GM12878 (cell line): Measurements from ENCODE around the gene SMIM28. TPM values are rescaled to one million over a fixed set of nuclear protein-coding genes. Genes with fewer than 3 reads are reported as not detected.

Experiments
- ATAC-seq: fragments of 200-7000 bp; cut with Tn5 transposase; 3 replicates; pipeline ENCODE4 v1.9.1; 2020; ENCODE audit warnings: mild to moderate bottlenecking, moderate library complexity
- BruUV-seq: library from RNA; stranded (reverse); fragments of 400-500 nt; replicated peaks from 2 replicates; lab custom pipeline; 2021; lab: Mats Ljungman, UMichigan
- CTCF ChIA-PET: fragments of 300-600 bp; sonication (Branson Sonifier 250); formaldehyde crosslinking; extraction: SDS; loops from one replicate; lab custom pipeline; 2021; ENCODE audit warnings: inconsistent platforms; lab: Yijun Ruan, JAX
- POLR2A ChIA-PET: fragments of 350-600 bp; formaldehyde crosslinking; extraction: SDS; loops from one replicate; lab custom pipeline; 2021; ENCODE audit warnings: inconsistent platforms; lab: Charles Lee
- RAD21 ChIA-PET: fragments of 300-600 bp; sonication (Branson Sonifier 250); formaldehyde crosslinking; loops from one replicate; lab custom pipeline; 2023; ENCODE audit warnings: antibody characterized with exemption; ENCODE audit not compliant: unreplicated experiment; lab: Charles Lee
- SMC1A ChIA-PET: fragments of 300-600 bp; sonication (Branson Sonifier 250); formaldehyde crosslinking; loops from one replicate; lab custom pipeline; 2023; ENCODE audit not compliant: unreplicated experiment, uncharacterized antibody; lab: Charles Lee
- DNase-seq: peaks from one replicate; pipeline ENCODE4 v3.0.0-alpha.2; 2011; ENCODE audit warnings: low read depth, low spot score
- FAIRE-seq: peaks from 3 replicates; lab custom pipeline; 2011; peaks lifted over from hg19 to GRCh38; lab: Jason Lieb, UNC
- H2AFZ ChIP-seq: 2 replicates; pipeline ENCODE4 v1.6.0; 2011; ENCODE audit warnings: low read depth, low read length, control low read depth; ENCODE audit not compliant: control insufficient read depth
- H3K27ac ChIP-seq: 2 replicates; pipeline ENCODE4 v1.5.1; 2011; ENCODE audit warnings: control low read depth; ENCODE audit not compliant: control insufficient read depth, insufficient read depth
- H3K27me3 ChIP-seq, 2 experiments: replicated peaks in 1 of 2; 2 replicates each; pipeline versions ENCODE4 v1.6.0 to v1.6.1; 2011; ENCODE audit warnings: low read length in 1 of 2; ENCODE audit not compliant: control insufficient read depth in 2 of 2, insufficient read depth in 2 of 2
- H3K36me3 ChIP-seq, 2 experiments: 2 replicates each; pipeline ENCODE4 v1.5.1; 2011; ENCODE audit warnings: low read length in 1 of 2; ENCODE audit not compliant: control insufficient read depth in 2 of 2, insufficient read depth in 2 of 2
- H3K4me1 ChIP-seq: 2 replicates; pipeline ENCODE4 v1.6.1; 2011; ENCODE audit warnings: mild to moderate bottlenecking, low read length, moderate library complexity, mixed read lengths; ENCODE audit not compliant: control insufficient read depth, insufficient read depth
- H3K4me2 ChIP-seq: 2 replicates; pipeline ENCODE4 v1.6.0; 2011; ENCODE audit warnings: control low read depth; ENCODE audit not compliant: control insufficient read depth, insufficient read depth
- H3K4me3 ChIP-seq: fragments of 200-600 bp; sonication (generic); 2 replicates; pipeline ENCODE4 v1.5.1; 2016
- H3K79me2 ChIP-seq: 2 replicates; pipeline ENCODE4 v1.6.0; 2011; ENCODE audit warnings: low read length; ENCODE audit not compliant: control insufficient read depth, insufficient read depth
- H3K9ac ChIP-seq: 2 replicates; pipeline ENCODE4 v1.8.0; 2011; ENCODE audit warnings: low read length, control low read depth, mixed read lengths; ENCODE audit not compliant: control insufficient read depth, insufficient read depth
- H3K9me3 ChIP-seq: replicated peaks from 3 replicates; pipeline ENCODE4 v1.5.1; 2011; ENCODE audit warnings: mild to moderate bottlenecking, low read length; ENCODE audit not compliant: control insufficient read depth, insufficient read depth
- H4K20me1 ChIP-seq: 2 replicates; pipeline ENCODE4 v1.6.0; 2011; ENCODE audit not compliant: control insufficient read depth, insufficient read depth
- EGR1 ChIP-seq, 2 experiments: IDR thresholded peaks; 1 replicate in 1 of 2; 2 replicates in 1 of 2; pipeline ENCODE4 v1.6.1; 2011 to 2012; ENCODE audit warnings: low read depth in 2 of 2, low read length in 2 of 2, borderline replicate concordance in 1 of 2, mild to moderate bottlenecking in 1 of 2, moderate library complexity in 1 of 2
- FOS ChIP-seq: IDR thresholded peaks from 3 replicates; pipeline ENCODE4 v1.6.1; 2011; ENCODE audit warnings: borderline replicate concordance; ENCODE audit not compliant: insufficient read length; ENCODE audit errors: extremely low read depth
- KDM1A ChIP-seq: fragments of 200-600 bp; sonication (generic); IDR thresholded peaks from 2 replicates; pipeline ENCODE4 v1.6.1; 2016; ENCODE audit warnings: borderline replicate concordance
- NFYA ChIP-seq: IDR thresholded peaks from 2 replicates; pipeline ENCODE4 v1.6.1; 2011; ENCODE audit warnings: low read depth, mild to moderate bottlenecking, low read length, improper control_type of control experiment, borderline replicate concordance
- NR2C2 ChIP-seq: IDR thresholded peaks from 2 replicates; pipeline ENCODE4 v1.6.1; 2011; ENCODE audit warnings: borderline replicate concordance, low read depth; ENCODE audit not compliant: control insufficient read depth, insufficient read length
- POLR2A ChIP-seq: IDR thresholded peaks from 2 replicates; pipeline ENCODE4 v1.6.1; 2011; ENCODE audit warnings: low read depth, mild to moderate bottlenecking, low read length
- POLR2AphosphoS2 ChIP-seq: IDR thresholded peaks from 2 replicates; pipeline ENCODE4 v1.6.1; 2011; ENCODE audit warnings: low read depth, mild to moderate bottlenecking, low read length, improper control_type of control experiment, moderate library complexity
- SIN3A ChIP-seq: IDR thresholded peaks from 2 replicates; pipeline ENCODE4 v1.6.1; 2012; ENCODE audit warnings: low read depth, low read length, improper control_type of control experiment
- SPI1 ChIP-seq: IDR thresholded peaks from 2 replicates; pipeline ENCODE4 v1.6.1; 2011; ENCODE audit warnings: low read depth, mild to moderate bottlenecking, low read length, moderate library complexity, borderline replicate concordance; ENCODE audit not compliant: insufficient read depth
- TCF12 ChIP-seq: IDR thresholded peaks from 2 replicates; pipeline ENCODE4 v1.6.1; 2011; ENCODE audit warnings: low read depth, mild to moderate bottlenecking, low read length
- TCF7 ChIP-seq: IDR thresholded peaks from 2 replicates; pipeline ENCODE4 v1.6.1; 2014; ENCODE audit warnings: antibody characterized with exemption, borderline replicate concordance
- in situ Hi-C: fragments of 300-500 bp; cut with MboI; formaldehyde crosslinking; loops from 9 replicates; pipeline ENCODE4 v1.14.3; 2018; ENCODE audit warnings: mixed read lengths
- intact Hi-C: fragments of 100-400 bp; cut with micrococcal nuclease; formaldehyde crosslinking; loops from one replicate; pipeline ENCODE4 v1.14.2; 2022; ENCODE audit not compliant: unreplicated experiment
- polyA plus RNA-seq, 11 experiments: library from polyadenylated mRNA; depleted of rRNA in 4 of 11; unstranded in 6 of 11; stranded (reverse) in 5 of 11; fragments of >200 nt; fragmentation: Nextera tagmentation in 4 of 11; fragmentation: Illumina TruSeq in 1 of 11; extraction: Ambion mirVana in 4 of 11; extraction: Trizol in 1 of 11; gene quantifications; 1 replicate in 1 of 11; 2 replicates in 10 of 11; pipeline versions ENCODE4 v1.2.1 to v1.2.3, GENCODE V29; 2011 to 2016; ENCODE audit warnings: inconsistent platforms in 2 of 11, missing spikeins in 2 of 11, low read depth in 1 of 11
- total RNA-seq, 4 experiments: library from RNA; depleted of rRNA in 3 of 4; stranded (reverse); fragments of >200 nt in 3 of 4; fragmentation: Illumina TruSeq in 1 of 4; extraction: Trizol in 1 of 4; gene quantifications; 2 replicates each; pipeline versions ENCODE4 v1.2.1 to v1.2.3, GENCODE V29; 2013 to 2021
- TF ChIP-seq, protein P1 (sequence below): fragments of 450-650 bp; IDR thresholded peaks from 2 replicates; pipeline ENCODE4 v1.6.1; 2018; ENCODE audit warnings: mild to moderate bottlenecking, low read depth, moderate library complexity; ENCODE audit not compliant: partially characterized antibody
- TF ChIP-seq, protein P2 (sequence below): fragments of 450-650 bp; IDR thresholded peaks from 2 replicates; pipeline ENCODE4 v1.6.1; 2017; ENCODE audit warnings: mild to moderate bottlenecking, moderate library complexity
- TF ChIP-seq, protein P3 (sequence below): fragments of 150-350 bp; IDR thresholded peaks from 2 replicates; pipeline ENCODE4 v1.6.1; 2014; ENCODE audit warnings: mild to moderate bottlenecking, low read depth, low read length

SMIM28 gene
- total and polyA plus RNA-seq, 10 of the 15 experiments (the other 5 are each of a cell fraction or from before 2014, with no cell fraction given): not detected

DNA sequence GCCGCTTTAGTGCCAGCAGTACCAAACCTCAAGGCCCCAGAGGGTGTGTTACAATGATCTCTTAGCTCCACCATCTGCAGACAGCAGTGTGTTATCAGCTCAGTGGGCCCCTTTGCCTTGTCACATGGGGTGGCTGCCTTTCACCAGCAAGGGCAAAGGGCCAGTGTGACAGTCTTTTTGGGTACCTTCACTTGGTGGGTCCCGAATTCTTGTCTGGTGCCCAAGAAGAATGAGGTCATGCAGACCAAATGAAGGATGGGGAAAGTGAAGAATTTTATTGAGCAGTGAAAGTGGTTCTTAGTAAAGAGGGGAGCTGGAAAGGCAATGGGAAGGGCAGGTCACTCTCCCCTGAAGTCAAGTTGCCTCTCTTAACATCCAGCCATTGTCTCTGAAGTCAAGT lies 2.9 kb upstream of the SMIM28 start (continued):
- TF ChIP-seq TCF7: no peak
- no peak for TF ChIP-seq KDM1A
- TF ChIP-seq, protein P1, sequence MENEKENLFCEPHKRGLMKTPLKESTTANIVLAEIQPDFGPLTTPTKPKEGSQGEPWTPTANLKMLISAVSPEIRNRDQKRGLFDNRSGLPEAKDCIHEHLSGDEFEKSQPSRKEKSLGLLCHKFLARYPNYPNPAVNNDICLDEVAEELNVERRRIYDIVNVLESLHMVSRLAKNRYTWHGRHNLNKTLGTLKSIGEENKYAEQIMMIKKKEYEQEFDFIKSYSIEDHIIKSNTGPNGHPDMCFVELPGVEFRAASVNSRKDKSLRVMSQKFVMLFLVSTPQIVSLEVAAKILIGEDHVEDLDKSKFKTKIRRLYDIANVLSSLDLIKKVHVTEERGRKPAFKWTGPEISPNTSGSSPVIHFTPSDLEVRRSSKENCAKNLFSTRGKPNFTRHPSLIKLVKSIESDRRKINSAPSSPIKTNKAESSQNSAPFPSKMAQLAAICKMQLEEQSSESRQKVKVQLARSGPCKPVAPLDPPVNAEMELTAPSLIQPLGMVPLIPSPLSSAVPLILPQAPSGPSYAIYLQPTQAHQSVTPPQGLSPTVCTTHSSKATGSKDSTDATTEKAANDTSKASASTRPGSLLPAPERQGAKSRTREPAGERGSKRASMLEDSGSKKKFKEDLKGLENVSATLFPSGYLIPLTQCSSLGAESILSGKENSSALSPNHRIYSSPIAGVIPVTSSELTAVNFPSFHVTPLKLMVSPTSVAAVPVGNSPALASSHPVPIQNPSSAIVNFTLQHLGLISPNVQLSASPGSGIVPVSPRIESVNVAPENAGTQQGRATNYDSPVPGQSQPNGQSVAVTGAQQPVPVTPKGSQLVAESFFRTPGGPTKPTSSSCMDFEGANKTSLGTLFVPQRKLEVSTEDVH: no peak
- TF ChIP-seq EGR1 (IDR thresholded peaks at IDR 0.05; ENCODE audit: borderline replicate concordance in 1 of 2, low read depth in 2 of 2, low read length in 2 of 2): no peak
- TF ChIP-seq NFYA: no peak
- TF ChIP-seq NR2C2: no peak
- no peak for TF ChIP-seq POLR2AphosphoS2
- no peak for TF ChIP-seq TCF12
- no peak for TF ChIP-seq SPI1

DNA sequence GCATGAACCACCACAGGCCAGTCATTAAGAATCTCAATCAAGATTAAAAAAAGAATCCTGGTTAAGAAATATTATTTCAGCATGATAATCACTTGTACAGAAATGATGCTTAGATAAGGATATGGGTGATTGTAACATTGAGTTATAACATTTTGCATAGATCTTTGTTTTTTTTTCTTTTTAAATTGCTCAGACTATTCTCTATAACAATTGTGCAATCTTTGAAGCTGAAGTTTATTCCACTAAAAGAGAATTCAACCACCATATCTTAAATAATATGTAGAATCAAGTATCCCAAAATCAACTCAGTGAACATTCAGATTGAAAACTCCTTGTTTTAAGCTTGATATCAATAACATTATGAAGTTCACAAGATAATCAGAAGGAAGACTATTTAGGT lies 663 bp upstream of the SMIM28 start:
- Histone ChIP-seq H3K9ac (no peak overlapping the region), H3K36me3 (no peaks in the 10 kb centered on the region), H4K20me1 (no peaks in the 10 kb centered on the region), H2AFZ (no peak overlapping the region), H3K27ac (no peak overlapping the region), H3K79me2 (no peaks in the 10 kb centered on the region), H3K4me1 (no peaks in the 10 kb centered on the region), H3K27me3 (no peaks in the 10 kb centered on the region; a peak in 2 of 4 replicates), H3K4me3 (no peak overlapping the region), H3K9me3 (no peaks in the 10 kb centered on the region), H3K4me2 (no peak overlapping the region)
- ChIA-PET RAD21 (no interaction called here), CTCF (no interaction called here), SMC1A (interaction anchor here (0.6 to 0.9 kb wide), 4 partner anchors 8 to 270 kb away, joined by 3 read pairs; no protein-coding TSS in a partner anchor), POLR2A (interaction anchor here (0.7 to 0.9 kb wide), 2 partner anchors 9 to 25 kb away, joined by 3 to 4 read pairs; no protein-coding TSS in a partner anchor)
- intact Hi-C loops (no loop called here), in situ Hi-C loops (no loop called here)
- DNase-seq (no peak), ATAC-seq (no peak), FAIRE-seq (no peak)
- BruUV-seq: no TSS peak
- no peak for TF ChIP-seq POLR2A
- TF ChIP-seq, protein P2, sequence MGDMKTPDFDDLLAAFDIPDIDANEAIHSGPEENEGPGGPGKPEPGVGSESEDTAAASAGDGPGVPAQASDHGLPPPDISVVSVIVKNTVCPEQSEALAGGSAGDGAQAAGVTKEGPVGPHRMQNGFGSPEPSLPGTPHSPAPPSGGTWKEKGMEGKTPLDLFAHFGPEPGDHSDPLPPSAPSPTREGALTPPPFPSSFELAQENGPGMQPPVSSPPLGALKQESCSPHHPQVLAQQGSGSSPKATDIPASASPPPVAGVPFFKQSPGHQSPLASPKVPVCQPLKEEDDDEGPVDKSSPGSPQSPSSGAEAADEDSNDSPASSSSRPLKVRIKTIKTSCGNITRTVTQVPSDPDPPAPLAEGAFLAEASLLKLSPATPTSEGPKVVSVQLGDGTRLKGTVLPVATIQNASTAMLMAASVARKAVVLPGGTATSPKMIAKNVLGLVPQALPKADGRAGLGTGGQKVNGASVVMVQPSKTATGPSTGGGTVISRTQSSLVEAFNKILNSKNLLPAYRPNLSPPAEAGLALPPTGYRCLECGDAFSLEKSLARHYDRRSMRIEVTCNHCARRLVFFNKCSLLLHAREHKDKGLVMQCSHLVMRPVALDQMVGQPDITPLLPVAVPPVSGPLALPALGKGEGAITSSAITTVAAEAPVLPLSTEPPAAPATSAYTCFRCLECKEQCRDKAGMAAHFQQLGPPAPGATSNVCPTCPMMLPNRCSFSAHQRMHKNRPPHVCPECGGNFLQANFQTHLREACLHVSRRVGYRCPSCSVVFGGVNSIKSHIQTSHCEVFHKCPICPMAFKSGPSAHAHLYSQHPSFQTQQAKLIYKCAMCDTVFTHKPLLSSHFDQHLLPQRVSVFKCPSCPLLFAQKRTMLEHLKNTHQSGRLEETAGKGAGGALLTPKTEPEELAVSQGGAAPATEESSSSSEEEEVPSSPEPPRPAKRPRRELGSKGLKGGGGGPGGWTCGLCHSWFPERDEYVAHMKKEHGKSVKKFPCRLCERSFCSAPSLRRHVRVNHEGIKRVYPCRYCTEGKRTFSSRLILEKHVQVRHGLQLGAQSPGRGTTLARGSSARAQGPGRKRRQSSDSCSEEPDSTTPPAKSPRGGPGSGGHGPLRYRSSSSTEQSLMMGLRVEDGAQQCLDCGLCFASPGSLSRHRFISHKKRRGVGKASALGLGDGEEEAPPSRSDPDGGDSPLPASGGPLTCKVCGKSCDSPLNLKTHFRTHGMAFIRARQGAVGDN: no peak
- TF ChIP-seq, protein P3, sequence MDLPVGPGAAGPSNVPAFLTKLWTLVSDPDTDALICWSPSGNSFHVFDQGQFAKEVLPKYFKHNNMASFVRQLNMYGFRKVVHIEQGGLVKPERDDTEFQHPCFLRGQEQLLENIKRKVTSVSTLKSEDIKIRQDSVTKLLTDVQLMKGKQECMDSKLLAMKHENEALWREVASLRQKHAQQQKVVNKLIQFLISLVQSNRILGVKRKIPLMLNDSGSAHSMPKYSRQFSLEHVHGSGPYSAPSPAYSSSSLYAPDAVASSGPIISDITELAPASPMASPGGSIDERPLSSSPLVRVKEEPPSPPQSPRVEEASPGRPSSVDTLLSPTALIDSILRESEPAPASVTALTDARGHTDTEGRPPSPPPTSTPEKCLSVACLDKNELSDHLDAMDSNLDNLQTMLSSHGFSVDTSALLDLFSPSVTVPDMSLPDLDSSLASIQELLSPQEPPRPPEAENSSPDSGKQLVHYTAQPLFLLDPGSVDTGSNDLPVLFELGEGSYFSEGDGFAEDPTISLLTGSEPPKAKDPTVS: no peak
- no peak for TF ChIP-seq SIN3A
- no peak for TF ChIP-seq FOS
